Measurements from ENCODE around the gene RAPGEF4.

DNA sequence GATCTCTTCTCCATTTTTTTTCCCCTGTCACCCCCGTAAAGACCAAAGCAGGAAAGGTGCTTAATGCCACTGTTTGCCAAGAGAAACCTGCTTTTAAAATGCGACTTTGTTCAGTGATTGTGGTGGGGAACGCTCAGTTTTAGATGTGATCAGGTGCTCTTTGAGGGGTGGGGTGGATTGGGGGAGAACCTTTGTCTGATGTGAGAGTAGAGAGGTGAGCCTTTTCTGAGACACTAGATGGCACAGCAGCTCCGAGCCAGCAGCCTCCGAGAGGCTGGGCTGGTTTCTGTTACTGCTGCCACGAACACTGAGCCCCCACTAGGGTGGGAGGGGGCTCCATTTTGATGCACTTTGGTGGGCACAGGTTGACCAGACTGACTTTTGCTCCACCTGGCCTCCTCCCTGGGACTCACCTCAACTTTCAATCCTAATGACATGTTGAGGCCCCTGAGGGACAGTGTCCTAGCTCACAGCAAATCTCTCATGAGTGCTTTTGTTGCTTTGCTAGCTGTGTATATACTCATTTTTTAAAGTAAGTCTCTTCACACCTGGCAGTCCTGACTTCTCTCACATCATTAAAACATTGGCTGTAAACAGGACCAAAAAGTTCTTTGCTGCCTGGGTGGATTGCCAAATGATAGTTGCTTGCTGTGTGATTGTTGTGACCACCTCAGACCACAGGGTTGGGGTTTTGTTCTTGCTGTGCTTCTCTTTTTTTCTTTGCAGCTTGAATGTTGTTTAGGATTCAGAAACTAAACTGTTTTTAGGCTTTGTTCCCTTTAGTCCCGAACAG, 241.8 kb downstream of the RAPGEF4 start:
- TF ChIP-seq CTCF (conservative IDR thresholded peaks at IDR 0.05; ENCODE audit: low read length): no peak
- TF ChIP-seq EZH2phosphoT487 (IDR thresholded peaks at IDR 0.05; ENCODE audit: borderline replicate concordance): no peak
